MM.1S (cell line): ENCODE measurements around the gene CYGB.

Experiments used
- EZH2 ChIP-seq: fragments of 300-600 bp; sonication (generic); optimal IDR thresholded peaks from 2 replicates; pipeline ENCODE3; 2017; ENCODE audit warnings: low read depth, mild to moderate bottlenecking, antibody characterized with exemption, low read length, mixed read lengths
- TF ChIP-seq, protein P1 (sequence below): fragments of 300-600 bp; sonication (generic); IDR thresholded peaks from 2 replicates; pipeline ENCODE4 v1.5.1; 2016; ENCODE audit warnings: antibody characterized with exemption, low read length, mixed read lengths

- TF ChIP-seq, protein P1, sequence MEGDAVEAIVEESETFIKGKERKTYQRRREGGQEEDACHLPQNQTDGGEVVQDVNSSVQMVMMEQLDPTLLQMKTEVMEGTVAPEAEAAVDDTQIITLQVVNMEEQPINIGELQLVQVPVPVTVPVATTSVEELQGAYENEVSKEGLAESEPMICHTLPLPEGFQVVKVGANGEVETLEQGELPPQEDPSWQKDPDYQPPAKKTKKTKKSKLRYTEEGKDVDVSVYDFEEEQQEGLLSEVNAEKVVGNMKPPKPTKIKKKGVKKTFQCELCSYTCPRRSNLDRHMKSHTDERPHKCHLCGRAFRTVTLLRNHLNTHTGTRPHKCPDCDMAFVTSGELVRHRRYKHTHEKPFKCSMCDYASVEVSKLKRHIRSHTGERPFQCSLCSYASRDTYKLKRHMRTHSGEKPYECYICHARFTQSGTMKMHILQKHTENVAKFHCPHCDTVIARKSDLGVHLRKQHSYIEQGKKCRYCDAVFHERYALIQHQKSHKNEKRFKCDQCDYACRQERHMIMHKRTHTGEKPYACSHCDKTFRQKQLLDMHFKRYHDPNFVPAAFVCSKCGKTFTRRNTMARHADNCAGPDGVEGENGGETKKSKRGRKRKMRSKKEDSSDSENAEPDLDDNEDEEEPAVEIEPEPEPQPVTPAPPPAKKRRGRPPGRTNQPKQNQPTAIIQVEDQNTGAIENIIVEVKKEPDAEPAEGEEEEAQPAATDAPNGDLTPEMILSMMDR = no peak
- no peak for TF ChIP-seq EZH2
Observed at GRCh38 chr17:76502341-76503211, 34.9 kb downstream of the CYGB start.
